Hepatocyte (in vitro differentiated cells): ENCODE data around the gene DPF3.

Experiments
- EZH2 ChIP-seq: fragments of 200-600 bp; sonication (generic); IDR thresholded peaks from 2 replicates; pipeline ENCODE4 v1.6.1; 2016; ENCODE audit warnings: antibody characterized with exemption, mild to moderate bottlenecking, borderline replicate concordance
- EZH2phosphoT487 ChIP-seq: fragments of 200-600 bp; sonication (generic); IDR thresholded peaks from one replicate; pipeline ENCODE4 v1.6.1; 2018; ENCODE audit warnings: antibody characterized with exemption, mild to moderate bottlenecking, low read depth, moderate library complexity; ENCODE audit not compliant: unreplicated experiment, severe bottlenecking
- TF ChIP-seq, protein P1 (sequence below): fragments of 200-600 bp; sonication (generic); IDR thresholded peaks from 2 replicates; pipeline ENCODE4 v1.5.1; 2016; ENCODE audit warnings: antibody characterized with exemption, mild to moderate bottlenecking; ENCODE audit not compliant: poor library complexity

DNA sequence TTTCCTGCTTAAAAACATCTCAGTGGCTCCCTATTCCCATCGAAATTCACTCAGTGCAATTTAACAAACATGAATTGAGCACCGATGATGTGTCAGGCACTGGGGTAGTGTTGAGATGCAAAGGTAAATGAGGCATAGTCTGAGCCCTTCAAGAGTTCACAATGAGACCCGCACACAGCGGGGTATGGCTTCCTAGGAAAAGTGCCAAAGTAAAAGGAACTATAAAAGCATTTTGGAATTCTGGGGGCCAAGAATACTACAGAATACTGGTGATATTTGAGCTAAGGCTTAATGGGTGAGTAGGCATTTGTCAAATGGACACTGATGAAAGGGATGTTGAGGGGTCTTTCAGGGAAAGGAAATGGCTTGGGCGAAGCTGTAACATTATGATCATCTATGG, 315.4 kb downstream of the DPF3 start:
- TF ChIP-seq, protein P1, sequence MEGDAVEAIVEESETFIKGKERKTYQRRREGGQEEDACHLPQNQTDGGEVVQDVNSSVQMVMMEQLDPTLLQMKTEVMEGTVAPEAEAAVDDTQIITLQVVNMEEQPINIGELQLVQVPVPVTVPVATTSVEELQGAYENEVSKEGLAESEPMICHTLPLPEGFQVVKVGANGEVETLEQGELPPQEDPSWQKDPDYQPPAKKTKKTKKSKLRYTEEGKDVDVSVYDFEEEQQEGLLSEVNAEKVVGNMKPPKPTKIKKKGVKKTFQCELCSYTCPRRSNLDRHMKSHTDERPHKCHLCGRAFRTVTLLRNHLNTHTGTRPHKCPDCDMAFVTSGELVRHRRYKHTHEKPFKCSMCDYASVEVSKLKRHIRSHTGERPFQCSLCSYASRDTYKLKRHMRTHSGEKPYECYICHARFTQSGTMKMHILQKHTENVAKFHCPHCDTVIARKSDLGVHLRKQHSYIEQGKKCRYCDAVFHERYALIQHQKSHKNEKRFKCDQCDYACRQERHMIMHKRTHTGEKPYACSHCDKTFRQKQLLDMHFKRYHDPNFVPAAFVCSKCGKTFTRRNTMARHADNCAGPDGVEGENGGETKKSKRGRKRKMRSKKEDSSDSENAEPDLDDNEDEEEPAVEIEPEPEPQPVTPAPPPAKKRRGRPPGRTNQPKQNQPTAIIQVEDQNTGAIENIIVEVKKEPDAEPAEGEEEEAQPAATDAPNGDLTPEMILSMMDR: no peak
- TF ChIP-seq EZH2 (no peak), EZH2phosphoT487 (no peak)
